Measurements from ENCODE around the gene PCCA.

GRCh38 chr13:100197591-100198365 lies 108.9 kb downstream of the PCCA start:
- no peak for TF ChIP-seq POLR2A (IDR thresholded peaks at IDR 0.05)
- TF ChIP-seq, protein P1, sequence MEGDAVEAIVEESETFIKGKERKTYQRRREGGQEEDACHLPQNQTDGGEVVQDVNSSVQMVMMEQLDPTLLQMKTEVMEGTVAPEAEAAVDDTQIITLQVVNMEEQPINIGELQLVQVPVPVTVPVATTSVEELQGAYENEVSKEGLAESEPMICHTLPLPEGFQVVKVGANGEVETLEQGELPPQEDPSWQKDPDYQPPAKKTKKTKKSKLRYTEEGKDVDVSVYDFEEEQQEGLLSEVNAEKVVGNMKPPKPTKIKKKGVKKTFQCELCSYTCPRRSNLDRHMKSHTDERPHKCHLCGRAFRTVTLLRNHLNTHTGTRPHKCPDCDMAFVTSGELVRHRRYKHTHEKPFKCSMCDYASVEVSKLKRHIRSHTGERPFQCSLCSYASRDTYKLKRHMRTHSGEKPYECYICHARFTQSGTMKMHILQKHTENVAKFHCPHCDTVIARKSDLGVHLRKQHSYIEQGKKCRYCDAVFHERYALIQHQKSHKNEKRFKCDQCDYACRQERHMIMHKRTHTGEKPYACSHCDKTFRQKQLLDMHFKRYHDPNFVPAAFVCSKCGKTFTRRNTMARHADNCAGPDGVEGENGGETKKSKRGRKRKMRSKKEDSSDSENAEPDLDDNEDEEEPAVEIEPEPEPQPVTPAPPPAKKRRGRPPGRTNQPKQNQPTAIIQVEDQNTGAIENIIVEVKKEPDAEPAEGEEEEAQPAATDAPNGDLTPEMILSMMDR (IDR thresholded peaks at IDR 0.05), result no peak

Measured in Peyer's patch (tissue), 4 donors.